Left lung (tissue), 10 donors: Measurements from ENCODE around the gene ZSCAN4. TPM values are rescaled to one million over a fixed set of nuclear protein-coding genes. Genes with fewer than 3 reads are reported as not detected.

Source experiments
- ATAC-seq: fragments of 200-7000 bp; cut with Tn5 transposase; one replicate; pipeline ENCODE4 v1.9.1; 2020; ENCODE audit warnings: moderate library complexity
- DNase-seq, 4 donors: peaks; one replicate each; pipeline ENCODE4 v3.0.0-alpha.2; 2013 to 2020
- H3K27ac ChIP-seq, 2 donors: fragments of 200-600 bp; sonication (generic) in 1 of 2; one replicate each; pipeline versions ENCODE4 v1.5.0 to v1.8.0; 2020 to 2021
- H3K27me3 ChIP-seq, 2 donors: fragments of 200-600 bp; sonication (generic) in 1 of 2; one replicate each; pipeline versions ENCODE4 v1.5.0 to v1.8.0; 2020 to 2021
- H3K36me3 ChIP-seq, 2 donors: fragments of 200-600 bp; sonication (generic) in 1 of 2; one replicate each; pipeline versions ENCODE4 v1.5.0 to v1.8.0; 2020 to 2021
- H3K4me1 ChIP-seq, 2 donors: fragments of 200-600 bp; one replicate each; pipeline ENCODE4 v1.8.0; 2021
- H3K4me3 ChIP-seq, 2 donors: fragments of 200-600 bp; sonication (generic) in 1 of 2; one replicate each; pipeline versions ENCODE4 v1.5.0 to v1.8.0; 2020 to 2021; ENCODE audit warnings: mild to moderate bottlenecking in 1 of 2
- H3K9me3 ChIP-seq, 2 donors: fragments of 200-600 bp; sonication (generic) in 1 of 2; one replicate each; pipeline versions ENCODE4 v1.5.0 to v1.8.0; 2020 to 2021
- intact Hi-C, 2 donors: fragments of 100-400 bp; cut with DNase I; formaldehyde crosslinking; loops; one replicate each; pipeline versions ENCODE4 v1.11.2 to v1.14.2; 2022
- polyA plus RNA-seq, 6 donors: library from polyadenylated mRNA; unstranded; fragments of 120-200 nt; gene quantifications; one replicate each; pipeline ENCODE4 v1.2.1, GENCODE V29; 2013; ENCODE audit not compliant: insufficient read length in 6 of 6
- total RNA-seq, 2 donors: library from RNA; stranded (reverse); fragmentation: NEBNext Ultra II Directional; extraction: Animal tissue kit (Norgen Biotek cat#: 25700); gene quantifications; one replicate each; pipeline ENCODE4 v1.2.1, GENCODE V29; 2021
- TF ChIP-seq, protein P1 (sequence below), 2 donors: fragments of 200-600 bp; sonication (generic) in 1 of 2; IDR thresholded peaks; one replicate each; pipeline versions ENCODE4 v1.5.0 to v1.8.0; 2021; ENCODE audit warnings: antibody characterized with exemption in 2 of 2
- donor health status: DM: no; HTN: yes; CAD: no.
- donor health status: DM: no; HTN: no; CAD: no.

ZSCAN4 gene
- total and polyA plus RNA-seq, 8 donors = 0.08 to 0.23 (median 0.17) TPM; not detected in 1

DNA sequence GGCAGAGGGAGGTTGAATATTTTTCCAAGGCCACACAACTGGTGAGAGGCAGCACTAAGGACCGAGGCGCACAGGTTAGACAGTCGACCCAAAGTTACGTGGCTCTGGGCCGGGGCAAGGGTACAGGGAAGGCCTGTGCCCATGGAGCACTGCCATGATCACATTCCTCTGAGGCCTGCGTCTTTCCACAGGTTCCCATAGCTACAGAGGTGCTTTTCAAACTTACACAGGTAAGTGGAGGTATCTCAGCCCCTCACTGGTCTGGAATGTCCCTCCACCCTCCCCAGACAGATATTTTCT is 35.0 kb upstream of the ZSCAN4 start:
- Histone ChIP-seq H3K4me3 (peak overlapping the region; percentile 84 to 86), H3K36me3 (peaks cover 0 to 50% of the 10 kb centered on the region in 2 donors), H3K9me3 (peaks cover 0 to 46% of the 10 kb centered on the region in 2 donors), H3K27me3 (no peaks in the 10 kb centered on the region), H3K27ac (no peak overlapping the region), H3K4me1 (peaks cover 0 to 13% of the 10 kb centered on the region in 2 donors)
- intact Hi-C loops = no loop called here
- DNase-seq (no peak), ATAC-seq (peak; percentile 30)
- TF ChIP-seq, protein P1, sequence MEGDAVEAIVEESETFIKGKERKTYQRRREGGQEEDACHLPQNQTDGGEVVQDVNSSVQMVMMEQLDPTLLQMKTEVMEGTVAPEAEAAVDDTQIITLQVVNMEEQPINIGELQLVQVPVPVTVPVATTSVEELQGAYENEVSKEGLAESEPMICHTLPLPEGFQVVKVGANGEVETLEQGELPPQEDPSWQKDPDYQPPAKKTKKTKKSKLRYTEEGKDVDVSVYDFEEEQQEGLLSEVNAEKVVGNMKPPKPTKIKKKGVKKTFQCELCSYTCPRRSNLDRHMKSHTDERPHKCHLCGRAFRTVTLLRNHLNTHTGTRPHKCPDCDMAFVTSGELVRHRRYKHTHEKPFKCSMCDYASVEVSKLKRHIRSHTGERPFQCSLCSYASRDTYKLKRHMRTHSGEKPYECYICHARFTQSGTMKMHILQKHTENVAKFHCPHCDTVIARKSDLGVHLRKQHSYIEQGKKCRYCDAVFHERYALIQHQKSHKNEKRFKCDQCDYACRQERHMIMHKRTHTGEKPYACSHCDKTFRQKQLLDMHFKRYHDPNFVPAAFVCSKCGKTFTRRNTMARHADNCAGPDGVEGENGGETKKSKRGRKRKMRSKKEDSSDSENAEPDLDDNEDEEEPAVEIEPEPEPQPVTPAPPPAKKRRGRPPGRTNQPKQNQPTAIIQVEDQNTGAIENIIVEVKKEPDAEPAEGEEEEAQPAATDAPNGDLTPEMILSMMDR (IDR thresholded peaks at IDR 0.05) = no peak

DNA sequence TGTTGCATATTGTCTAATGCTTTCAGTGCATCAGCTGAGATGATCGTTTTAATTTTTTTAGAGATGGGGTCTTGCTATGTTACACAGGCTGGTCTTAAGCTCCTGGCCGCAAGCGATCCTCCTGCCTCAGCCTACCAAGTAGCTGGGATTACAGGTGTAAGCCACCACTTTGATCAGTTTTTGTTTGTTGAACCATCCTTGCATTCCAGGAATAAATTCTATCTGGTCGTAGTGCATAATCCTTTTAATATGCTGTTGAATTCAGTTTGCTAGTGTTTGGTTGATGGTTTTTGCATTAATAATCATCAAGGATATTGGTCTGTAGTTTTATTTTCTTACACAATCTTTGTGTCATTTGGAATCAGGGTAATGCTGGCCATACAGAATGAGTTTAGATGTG is 31.4 kb upstream of the ZSCAN4 start:
- Histone ChIP-seq H3K4me1 (peaks cover 0 to 10% of the 10 kb centered on the region in 2 donors), H3K9me3 (peaks cover 0 to 70% of the 10 kb centered on the region in 2 donors), H3K27me3 (no peaks in the 10 kb centered on the region), H3K4me3 (no peak overlapping the region), H3K27ac (no peak overlapping the region), H3K36me3 (peaks cover 8 to 80% of the 10 kb centered on the region in 2 donors)
- intact Hi-C loops = no loop called here
- DNase-seq (no peak), ATAC-seq (no peak)
- TF ChIP-seq, protein P1 (IDR thresholded peaks at IDR 0.05) = no peak

DNA sequence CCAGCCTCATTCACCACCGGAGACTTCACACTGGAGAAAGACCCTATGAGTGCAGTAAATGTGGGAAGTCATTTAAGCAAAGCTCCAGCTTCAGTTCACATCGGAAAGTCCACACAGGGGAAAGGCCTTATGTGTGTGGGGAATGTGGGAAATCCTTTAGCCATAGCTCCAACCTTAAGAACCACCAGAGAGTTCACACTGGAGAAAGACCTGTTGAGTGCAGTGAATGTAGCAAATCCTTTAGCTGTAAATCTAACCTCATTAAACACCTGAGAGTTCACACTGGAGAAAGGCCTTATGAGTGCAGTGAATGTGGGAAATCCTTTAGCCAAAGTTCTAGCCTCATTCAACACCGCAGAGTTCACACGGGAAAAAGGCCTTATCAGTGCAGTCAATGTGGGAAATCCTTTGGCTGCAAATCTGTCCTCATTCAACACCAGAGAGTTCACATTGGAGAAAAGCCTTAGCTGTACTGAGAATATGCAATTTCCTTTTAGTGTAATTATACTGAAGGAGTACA is 27.0 kb upstream of the ZSCAN4 start:
- DNase-seq (no peak), ATAC-seq (no peak)
- intact Hi-C loops = no loop called here
- peaks cover 8 to 68% of the 10 kb centered on the region in 2 donors for H3K36me3 ChIP-seq
- H3K4me3 ChIP-seq = no peak overlapping the region
- H3K27ac ChIP-seq = no peak overlapping the region
- TF ChIP-seq, protein P1 (IDR thresholded peaks at IDR 0.05) = no peak
- no peaks in the 10 kb centered on the region for H3K27me3 ChIP-seq
- H3K4me1 ChIP-seq = no peaks in the 10 kb centered on the region
- H3K9me3 ChIP-seq = peaks cover 0 to 94% of the 10 kb centered on the region in 2 donors

DNA sequence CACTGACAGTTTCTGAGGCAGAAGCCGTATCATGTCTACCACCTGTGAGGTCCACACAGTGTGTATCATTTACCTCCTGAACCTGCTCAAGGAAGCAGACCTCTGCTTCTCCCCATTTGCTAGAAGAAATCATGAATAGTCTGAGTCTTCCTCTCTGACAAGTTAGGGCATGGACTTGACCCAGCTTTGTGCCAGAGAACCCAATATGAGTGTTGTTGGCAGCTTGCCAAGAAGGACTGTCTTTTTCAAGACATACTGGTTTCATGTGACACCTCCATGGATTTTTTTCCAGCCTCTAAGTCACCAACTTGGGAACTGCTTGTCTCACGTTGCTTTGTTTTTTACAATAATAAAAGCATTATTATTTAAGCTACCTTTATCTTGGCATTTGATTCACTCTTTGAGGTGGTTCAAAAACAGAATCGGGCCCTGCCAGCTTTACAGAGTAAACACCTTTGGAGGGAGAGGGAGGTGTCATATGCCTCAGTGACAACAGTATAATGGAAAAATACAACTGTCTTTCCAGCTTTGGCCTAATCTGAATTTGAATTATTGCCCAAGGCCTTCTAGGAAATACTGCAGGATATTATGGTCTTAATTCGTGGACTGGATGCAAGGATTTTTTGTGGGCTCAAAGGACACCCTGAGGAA is 26.2 kb upstream of the ZSCAN4 start:
- Histone ChIP-seq H3K4me1 (no peaks in the 10 kb centered on the region), H3K9me3 (peaks cover 0 to 92% of the 10 kb centered on the region in 2 donors), H3K4me3 (no peak overlapping the region), H3K27me3 (no peaks in the 10 kb centered on the region), H3K36me3 (peaks cover 8 to 60% of the 10 kb centered on the region in 2 donors), H3K27ac (no peak overlapping the region)
- intact Hi-C loops = no loop called here
- DNase-seq = no peak
- TF ChIP-seq, protein P1 (IDR thresholded peaks at IDR 0.05) = no peak
- no peak for ATAC-seq

DNA sequence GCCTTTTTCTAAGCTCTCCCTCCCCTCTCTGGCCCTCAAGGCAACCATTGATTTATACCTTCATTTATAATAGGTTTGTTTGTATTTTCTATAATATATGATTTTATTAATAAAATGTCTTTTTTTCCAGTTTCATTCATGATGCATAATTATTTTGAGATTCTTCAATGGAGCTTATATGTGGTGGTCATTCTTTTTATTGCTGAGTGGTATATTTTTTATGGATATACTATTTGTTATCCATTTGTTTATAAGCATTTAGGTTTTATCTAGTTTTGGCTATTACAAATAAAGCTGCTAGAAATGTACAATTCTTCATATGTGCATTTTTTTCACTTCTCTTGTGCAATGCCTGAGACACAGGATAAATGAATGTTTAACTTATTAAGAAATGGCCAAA is 25.0 kb upstream of the ZSCAN4 start:
- peaks cover 8 to 48% of the 10 kb centered on the region in 2 donors for H3K36me3 ChIP-seq
- H3K4me3 ChIP-seq = no peak overlapping the region
- TF ChIP-seq, protein P1 (IDR thresholded peaks at IDR 0.05) = no peak
- no peaks in the 10 kb centered on the region for H3K4me1 ChIP-seq
- ATAC-seq (no peak), DNase-seq (no peak)
- H3K27ac ChIP-seq = no peak overlapping the region
- intact Hi-C loops = no loop called here
- H3K9me3 ChIP-seq = peaks cover 0 to 86% of the 10 kb centered on the region in 2 donors
- no peaks in the 10 kb centered on the region for H3K27me3 ChIP-seq
